GM12874 (cell line): ENCODE data around the gene PRG2.

Source experiments
- CTCF ChIP-seq: IDR thresholded peaks from 2 replicates; pipeline ENCODE4 v1.5.1; 2011; ENCODE audit warnings: low read depth, mild to moderate bottlenecking, control low read depth, low read length, moderate library complexity; ENCODE audit not compliant: insufficient read depth

PRG2 gene

DNA sequence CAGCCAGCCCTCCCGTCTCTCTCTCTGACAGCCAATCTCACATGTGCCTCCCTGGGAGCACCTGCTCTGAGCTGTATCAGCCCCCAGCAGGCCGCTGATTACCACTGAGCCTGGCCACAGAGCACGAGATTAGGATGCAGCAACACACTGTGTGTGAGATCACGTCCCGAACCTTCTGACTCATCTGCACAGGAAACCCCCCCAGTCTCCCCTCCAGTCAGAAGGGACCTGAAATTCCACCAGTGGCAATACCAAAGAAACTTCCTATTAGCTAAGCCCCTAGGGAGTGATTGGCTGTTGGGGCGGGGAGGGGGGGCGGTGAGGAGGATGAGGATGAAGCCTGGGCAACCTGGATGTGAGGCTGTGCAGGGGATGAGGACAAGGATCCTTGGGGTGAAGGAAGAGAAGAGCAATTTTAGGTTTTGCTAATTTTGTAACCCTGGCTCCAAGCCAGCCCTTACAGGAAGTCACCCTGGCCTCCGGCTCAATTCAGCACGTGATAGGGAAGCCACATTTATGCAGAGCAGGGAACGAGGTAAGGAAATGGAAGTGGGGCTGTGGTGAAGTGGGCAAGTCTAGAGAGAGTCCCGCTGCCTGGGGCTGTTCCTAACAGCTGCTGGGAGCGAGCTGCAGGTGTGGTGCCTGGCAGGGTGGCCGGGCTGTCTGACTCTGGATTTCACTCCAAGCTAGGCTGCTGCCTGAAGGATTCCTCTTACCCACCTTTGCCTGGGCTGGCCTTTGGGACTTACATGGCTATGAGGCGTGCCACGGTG lies 34.5 kb upstream of the PRG2 start:
- TF ChIP-seq CTCF = no peak

DNA sequence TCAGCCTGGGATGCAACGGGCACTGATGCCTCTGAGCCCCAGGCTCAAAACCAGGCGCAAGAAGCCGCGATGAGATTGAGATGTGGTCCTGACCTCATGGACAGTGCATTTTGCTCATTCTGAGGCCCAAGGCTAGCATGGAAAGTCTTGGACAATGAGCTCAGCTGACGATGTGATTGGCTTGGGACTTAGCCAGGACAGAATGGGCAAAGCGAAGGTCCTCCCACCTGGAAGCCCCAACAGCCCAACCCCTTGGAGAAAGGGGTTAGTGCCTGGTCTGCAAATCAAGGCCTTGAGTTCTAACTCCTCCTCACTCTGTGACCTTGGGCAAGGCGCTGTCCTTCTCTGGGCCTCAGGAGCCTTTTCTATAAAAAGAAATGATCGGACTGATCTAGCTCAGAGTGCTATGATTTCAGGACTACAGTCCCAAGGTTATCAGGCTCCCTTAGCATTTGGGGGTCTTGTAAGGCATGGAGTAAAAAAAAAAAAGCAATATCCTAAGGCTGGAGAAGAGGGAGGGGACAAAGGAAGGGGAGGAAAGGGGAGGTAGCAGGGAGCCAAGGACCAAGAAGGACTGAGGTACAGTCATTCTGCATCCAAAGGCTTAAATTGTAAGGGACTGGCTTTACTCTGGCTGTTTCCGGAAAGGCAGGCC lies 33.8 kb upstream of the PRG2 start:
- no peak for TF ChIP-seq CTCF

- TF ChIP-seq CTCF = no peak
Observed at GRCh38 chr11:57422669-57423068, 32.2 kb upstream of the PRG2 start.

GRCh38 chr11:57421805-57422204 lies 31.4 kb upstream of the PRG2 start:
- no peak for TF ChIP-seq CTCF

- TF ChIP-seq CTCF = no peak
Observed at GRCh38 chr11:57421066-57421465, 30.6 kb upstream of the PRG2 start.

- TF ChIP-seq CTCF = no peak
Observed at GRCh38 chr11:57419146-57419545, 28.7 kb upstream of the PRG2 start.

GRCh38 chr11:57418131-57418530 lies 27.7 kb upstream of the PRG2 start:
- no peak for TF ChIP-seq CTCF
